Lower leg skin (tissue), 3 donors: ENCODE data around the gene CASP10.

Experiments used
- CTCF ChIP-seq, 3 donors: fragments of 450-650 bp; IDR thresholded peaks; one replicate each; pipeline ENCODE4 v1.5.1; 2016; ENCODE audit warnings: antibody characterized with exemption in 3 of 3, mild to moderate bottlenecking in 3 of 3, moderate library complexity in 2 of 3
- POLR2A ChIP-seq, 2 donors: fragments of 450-650 bp; IDR thresholded peaks; one replicate each; pipeline ENCODE4 v1.6.1; 2016 to 2017; ENCODE audit warnings: antibody characterized with exemption in 2 of 2, mild to moderate bottlenecking in 1 of 2, moderate library complexity in 1 of 2

GRCh38 chr2:201152999-201153815 is 29.7 kb upstream of the CASP10 start:
- TF ChIP-seq POLR2A (IDR thresholded peaks at IDR 0.05): no peak
- no peak for TF ChIP-seq CTCF (IDR thresholded peaks at IDR 0.05)
